HG02938 (cell line): ENCODE results near the gene OTUD7B.

Experiments used
- ATAC-seq: cut with Tn5 transposase; IDR thresholded peaks from one replicate; pipeline ENCODE4 v1.9.1; 2021; ENCODE audit warnings: mild to moderate bottlenecking, moderate library complexity; ENCODE audit not compliant: unreplicated experiment

The OTUD7B gene

GRCh38 chr1:149923626-149924025, 86.9 kb downstream of the OTUD7B start:
- ATAC-seq: no peak

- no peak for ATAC-seq
These were observed 92.9 kb downstream of the OTUD7B start, which contains the start of gene SV2A for GRCh38 chr1:149917571-149918144. Gene SV2A (minus strand): TSS chr1:149917844. CDS start chr1:149913840, 4,004 bp downstream.

- ATAC-seq: no peak
These were observed 93.7 kb downstream of the OTUD7B start for GRCh38 chr1:149916898-149917252.

DNA sequence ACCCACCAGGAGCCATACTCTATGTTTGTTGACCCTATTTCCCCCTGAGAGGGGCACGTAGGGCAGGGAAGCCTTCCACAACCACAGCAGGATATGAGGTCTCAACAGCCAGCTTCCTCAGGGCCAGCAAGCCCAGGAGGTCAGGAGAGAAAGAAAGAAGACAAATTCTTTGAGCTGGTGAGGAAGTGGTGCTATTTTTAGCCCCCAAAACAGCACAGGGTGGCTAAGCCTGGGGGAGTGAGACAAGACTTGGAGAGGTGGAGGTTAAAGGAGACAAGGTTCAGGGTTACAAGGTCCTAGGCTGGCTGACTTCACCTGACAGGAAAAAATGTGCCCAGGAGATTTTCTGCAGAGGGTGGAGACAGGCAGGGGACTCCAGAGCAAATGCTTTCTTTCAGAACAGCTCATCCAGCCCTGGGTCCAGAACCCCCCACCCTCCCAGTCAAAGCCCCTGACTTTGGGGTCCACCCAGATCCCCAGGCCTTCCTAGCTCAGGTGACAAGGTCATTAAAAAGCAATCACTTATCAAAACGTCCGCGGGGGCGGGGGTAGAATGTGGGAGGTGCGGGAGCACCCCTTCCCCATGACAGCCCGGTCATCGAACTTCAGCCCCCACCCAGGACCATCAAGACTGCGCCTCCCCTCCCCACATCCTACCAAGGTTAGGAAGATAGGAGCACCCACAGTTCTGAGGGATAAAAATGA, 94.2 kb downstream of the OTUD7B start:
- no peak for ATAC-seq

- ATAC-seq: no peak
These were observed 94.9 kb downstream of the OTUD7B start for GRCh38 chr1:149915429-149916192.

GRCh38 chr1:149914545-149914944, 96.0 kb downstream of the OTUD7B start:
- ATAC-seq: no peak

- ATAC-seq: no peak
These were observed 103.9 kb downstream of the OTUD7B start for GRCh38 chr1:149906570-149907075.

DNA sequence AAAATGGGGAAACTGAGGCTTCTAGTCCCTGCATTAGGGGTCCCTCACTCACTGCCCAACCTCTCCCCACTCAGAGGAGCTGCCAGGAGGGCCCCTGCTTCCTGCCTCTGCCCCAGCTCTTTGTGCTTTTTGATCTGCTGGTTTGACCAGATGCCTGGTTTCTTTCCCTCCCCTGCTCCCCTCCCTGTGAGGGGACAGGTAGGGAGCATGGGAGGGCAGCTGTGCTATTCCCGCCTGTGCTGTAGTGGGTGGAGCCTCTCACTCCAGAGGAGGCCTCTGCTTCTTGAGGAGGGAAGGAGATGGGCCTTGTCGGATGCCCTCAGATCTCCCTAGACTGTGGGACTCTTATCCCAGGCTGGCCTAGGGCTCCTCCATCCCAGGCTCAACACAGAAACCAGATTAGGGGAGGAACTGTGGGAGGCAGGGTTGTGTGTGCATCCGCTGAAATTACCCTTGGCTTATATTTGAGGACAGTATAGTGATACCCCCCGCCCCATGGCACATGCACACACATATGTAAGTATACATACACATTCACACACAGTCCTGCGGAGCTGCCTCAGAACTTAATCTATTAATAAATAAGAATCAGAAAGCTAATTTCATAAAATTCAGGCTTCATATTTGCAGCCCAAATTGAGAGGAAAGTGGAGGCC, 106.6 kb downstream of the OTUD7B start:
- ATAC-seq: no peak

- ATAC-seq: peak; percentile 90
These were observed 110.9 kb downstream of the OTUD7B start, which contains the start of gene BOLA1 for GRCh38 chr1:149899460-149900284. Gene BOLA1 (plus strand): TSS chr1:149899568. CDS start chr1:149900060, 492 bp downstream.

DNA sequence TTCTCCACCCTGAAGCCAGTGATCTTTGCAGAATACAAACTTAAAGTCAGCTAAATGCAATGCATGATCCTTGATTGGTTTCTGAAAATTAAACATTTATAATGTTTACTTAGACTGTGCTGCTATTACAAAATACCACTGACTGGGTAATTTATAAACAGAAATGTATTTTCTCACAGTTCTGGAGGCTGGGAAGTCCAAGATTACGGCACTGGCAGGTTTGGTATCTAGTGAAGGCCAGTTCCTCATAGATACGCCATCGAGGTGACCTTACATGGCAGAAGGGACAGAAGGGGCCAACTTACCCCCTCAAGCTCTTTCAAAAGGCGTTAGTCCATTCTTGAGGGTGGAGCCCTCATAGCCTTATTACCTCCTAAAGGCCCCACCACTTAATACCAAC, 114.0 kb downstream of the OTUD7B start:
- ATAC-seq: no peak

GRCh38 chr1:149888999-149889289, 121.6 kb downstream of the OTUD7B start:
- ATAC-seq: no peak

GRCh38 chr1:149888247-149888998, 122.1 kb downstream of the OTUD7B start:
- ATAC-seq: peak; percentile 18
